ENCODE results near the gene DEPP1. TPM values are rescaled to one million over a fixed set of nuclear protein-coding genes. Genes with fewer than 3 reads are reported as not detected.

Gene DEPP1
- total RNA-seq, 4 donors from 2014 or later: 48.3 to 428 (median 103) TPM

DNA sequence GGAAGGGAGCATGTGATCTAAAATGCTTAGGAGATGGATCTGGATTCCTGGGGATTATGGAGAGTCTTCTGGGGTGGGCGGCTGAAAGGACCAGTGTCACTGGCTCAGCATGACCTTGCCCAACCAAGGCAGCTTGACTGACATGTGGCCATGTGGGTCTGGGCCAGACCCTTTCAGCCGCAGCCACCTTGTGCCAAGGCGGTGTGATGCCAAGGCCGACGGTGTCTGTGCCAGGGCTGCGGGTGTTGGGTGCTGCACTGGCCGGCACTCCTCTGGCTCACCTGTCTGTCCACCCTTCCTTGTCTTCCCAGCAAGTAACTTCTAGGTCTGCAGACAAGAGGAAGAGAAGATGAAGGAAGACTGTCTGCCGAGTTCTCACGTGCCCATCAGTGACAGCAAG lies 8.8 kb downstream of the DEPP1 start:
- Histone ChIP-seq H3K27ac (peak overlapping the region in 2 of 4 donors; percentile 29 to 94), H3K4me1 (peaks cover 0 to 78% (median 39%) of the 10 kb centered on the region in 3 donors), H3K4me3 (no peak overlapping the region), H3K27me3 (no peaks in the 10 kb centered on the region), H3K9me3 (no peaks in the 10 kb centered on the region), H3K36me3 (peaks cover 0 to 37% of the 10 kb centered on the region in 2 donors)
- WGBS, 2 donors (ENCODE audit: low coverage in 1 of 2): 100% methylated on average over 3 to 4 of the region's 9 CpGs
- no peak for ATAC-seq
- TF ChIP-seq EP300 (IDR thresholded peaks at IDR 0.05) (no peak), POLR2AphosphoS5 (IDR thresholded peaks at IDR 0.05) (no peak), POLR2A (IDR thresholded peaks at IDR 0.05) (no peak)
- TF ChIP-seq, protein P1, sequence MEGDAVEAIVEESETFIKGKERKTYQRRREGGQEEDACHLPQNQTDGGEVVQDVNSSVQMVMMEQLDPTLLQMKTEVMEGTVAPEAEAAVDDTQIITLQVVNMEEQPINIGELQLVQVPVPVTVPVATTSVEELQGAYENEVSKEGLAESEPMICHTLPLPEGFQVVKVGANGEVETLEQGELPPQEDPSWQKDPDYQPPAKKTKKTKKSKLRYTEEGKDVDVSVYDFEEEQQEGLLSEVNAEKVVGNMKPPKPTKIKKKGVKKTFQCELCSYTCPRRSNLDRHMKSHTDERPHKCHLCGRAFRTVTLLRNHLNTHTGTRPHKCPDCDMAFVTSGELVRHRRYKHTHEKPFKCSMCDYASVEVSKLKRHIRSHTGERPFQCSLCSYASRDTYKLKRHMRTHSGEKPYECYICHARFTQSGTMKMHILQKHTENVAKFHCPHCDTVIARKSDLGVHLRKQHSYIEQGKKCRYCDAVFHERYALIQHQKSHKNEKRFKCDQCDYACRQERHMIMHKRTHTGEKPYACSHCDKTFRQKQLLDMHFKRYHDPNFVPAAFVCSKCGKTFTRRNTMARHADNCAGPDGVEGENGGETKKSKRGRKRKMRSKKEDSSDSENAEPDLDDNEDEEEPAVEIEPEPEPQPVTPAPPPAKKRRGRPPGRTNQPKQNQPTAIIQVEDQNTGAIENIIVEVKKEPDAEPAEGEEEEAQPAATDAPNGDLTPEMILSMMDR (IDR thresholded peaks at IDR 0.05): no peak

DNA sequence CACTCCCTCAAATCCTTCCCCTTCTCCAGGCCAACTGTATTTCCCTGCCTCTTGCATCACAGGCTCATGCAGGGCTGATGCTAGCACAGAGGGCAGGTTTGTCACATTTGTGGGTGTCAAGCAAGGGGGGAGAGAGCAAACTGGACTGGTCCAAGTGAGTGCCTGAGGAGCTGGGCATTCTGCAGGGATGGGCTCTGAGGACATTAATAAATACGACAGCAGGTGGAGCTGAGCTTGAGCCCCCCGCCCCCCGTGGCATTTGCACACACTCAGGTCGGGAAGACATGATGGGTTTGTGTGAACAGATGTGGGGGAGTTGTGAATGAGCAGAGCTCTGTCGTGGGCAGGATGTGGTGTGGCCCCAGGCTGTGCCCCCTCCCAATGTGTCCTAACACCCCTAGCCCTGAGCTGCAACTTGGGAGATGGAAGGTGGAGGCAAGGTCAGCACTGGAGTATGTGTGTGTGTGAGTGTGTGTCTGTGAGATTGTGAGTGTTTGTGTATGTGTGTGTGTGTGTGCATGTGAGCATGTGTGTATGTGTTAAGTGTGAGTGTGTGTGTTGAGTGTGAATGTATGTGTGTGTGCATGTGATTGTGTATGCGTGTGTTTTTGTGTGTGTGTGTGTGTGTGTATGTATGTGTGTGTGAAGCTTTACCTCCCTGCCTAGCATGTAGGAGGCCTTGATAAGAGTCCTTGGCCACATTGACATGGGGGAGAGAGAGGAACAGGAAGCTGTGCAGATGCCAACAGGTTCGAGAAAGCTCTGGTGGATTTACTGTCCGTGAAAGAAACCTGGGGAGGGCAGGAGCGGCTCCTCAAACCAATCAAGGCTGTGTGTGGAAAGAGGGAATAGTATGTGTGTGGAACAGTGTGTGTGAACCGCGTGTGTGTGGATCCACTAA lies 9.9 kb downstream of the DEPP1 start:
- H3K4me1 ChIP-seq: peaks cover 0 to 79% (median 37%) of the 10 kb centered on the region in 3 donors
- no peaks in the 10 kb centered on the region for H3K9me3 ChIP-seq

DNA sequence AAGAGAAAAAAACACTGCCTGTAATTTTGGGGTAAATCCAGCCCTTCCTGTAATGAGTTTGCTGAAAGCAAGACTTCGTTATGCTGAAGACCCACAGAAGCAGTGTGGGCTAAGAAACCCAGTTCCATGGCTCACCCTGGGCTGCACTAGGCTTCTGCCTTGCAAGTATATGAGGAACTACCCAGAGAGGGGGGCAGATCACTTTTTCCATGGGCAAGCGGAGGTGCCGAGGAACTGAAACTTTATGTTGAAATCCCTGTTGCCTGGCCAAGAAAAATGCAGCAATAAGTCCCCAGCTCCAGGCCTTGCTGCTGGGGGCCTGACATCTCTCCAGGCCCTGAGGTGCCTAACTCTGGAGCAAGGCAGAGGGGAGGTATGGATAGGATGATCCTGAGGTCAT lies 10.5 kb downstream of the DEPP1 start:
- WGBS, 2 donors (ENCODE audit: low coverage in 1 of 2): 19 to 40% methylated on average over 2 to 3 of the region's 3 CpGs
- TF ChIP-seq POLR2AphosphoS5 (IDR thresholded peaks at IDR 0.05) (no peak), POLR2A (IDR thresholded peaks at IDR 0.05) (no peak)
- TF ChIP-seq, protein P1 (IDR thresholded peaks at IDR 0.05): no peak
- Histone ChIP-seq H3K27me3 (no peaks in the 10 kb centered on the region), H3K4me1 (peaks cover 0 to 79% (median 33%) of the 10 kb centered on the region in 3 donors), H3K36me3 (peaks cover 0 to 37% of the 10 kb centered on the region in 2 donors), H3K4me3 (peak overlapping the region in 1 of 2 donors; percentile 10), H3K27ac (peak overlapping the region in 3 of 4 donors; percentile 50 to 94 (median 51)), H3K9me3 (no peaks in the 10 kb centered on the region)
- peak; percentile 46 for ATAC-seq

More for the DNA sequence above, 9.9 kb downstream of the DEPP1 start:
- H3K36me3 ChIP-seq: peaks cover 0 to 37% of the 10 kb centered on the region in 2 donors
- WGBS, 2 donors (ENCODE audit: low coverage in 1 of 2): 77 to 78% methylated on average over 6 to 11 of the region's 11 CpGs
- H3K27me3 ChIP-seq: no peaks in the 10 kb centered on the region
- ATAC-seq: no peak
- TF ChIP-seq, protein P1 (IDR thresholded peaks at IDR 0.05): no peak
- TF ChIP-seq POLR2AphosphoS5 (IDR thresholded peaks at IDR 0.05) (peak; percentile 12), EP300 (IDR thresholded peaks at IDR 0.05) (no peak)
- peak overlapping the region in 1 of 2 donors; percentile 10 for H3K4me3 ChIP-seq
- peak overlapping the region in 3 of 4 donors; percentile 50 to 94 (median 51) for H3K27ac ChIP-seq

DNA sequence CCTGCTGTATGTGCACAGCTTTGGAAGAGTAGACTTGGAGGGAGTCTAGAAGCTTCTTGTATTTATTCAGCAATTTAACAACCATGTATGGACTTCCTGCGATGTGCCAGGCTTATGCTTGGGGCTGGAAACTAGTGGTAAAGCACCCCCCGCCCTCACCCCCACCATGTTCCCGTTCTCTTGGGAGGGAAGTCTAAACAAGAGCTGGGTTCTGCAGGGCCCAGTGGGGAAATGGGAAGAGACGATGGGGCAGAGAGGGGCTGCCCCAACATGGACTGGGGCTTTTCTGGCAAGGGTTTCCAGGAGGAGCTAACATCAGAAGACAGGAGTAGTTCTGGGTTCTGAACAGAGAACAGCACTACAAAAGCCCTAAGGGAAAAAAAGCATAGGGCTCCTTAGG lies 11.0 kb downstream of the DEPP1 start:
- H3K4me1 ChIP-seq: peaks cover 0 to 79% (median 33%) of the 10 kb centered on the region in 3 donors

More for the DNA sequence above, 11.0 kb downstream of the DEPP1 start:
- 40 to 65% methylated on average over 1 to 3 of the region's 4 CpGs for WGBS, 2 donors (ENCODE audit: low coverage in 1 of 2)
- no peak for ATAC-seq
- Histone ChIP-seq H3K27ac (peak overlapping the region in 3 of 4 donors; percentile 50 to 94 (median 51)), H3K4me3 (peak overlapping the region in 1 of 2 donors; percentile 10), H3K27me3 (no peaks in the 10 kb centered on the region), H3K36me3 (peaks cover 0 to 32% of the 10 kb centered on the region in 2 donors), H3K9me3 (no peaks in the 10 kb centered on the region)
- TF ChIP-seq POLR2A (IDR thresholded peaks at IDR 0.05): no peak
- TF ChIP-seq POLR2AphosphoS5 (IDR thresholded peaks at IDR 0.05): no peak
- TF ChIP-seq, protein P1 (IDR thresholded peaks at IDR 0.05): no peak
- no peak for TF ChIP-seq EP300 (IDR thresholded peaks at IDR 0.05)
